Urothelium cell line (cell line): ENCODE measurements around the gene HSD17B12.

ENCODE experiments used
- DNase-seq: peaks from one replicate; pipeline ENCODE4 v3.0.0; 2011; ENCODE audit warnings: low spot score, mixed read lengths
- FAIRE-seq: peaks from 2 replicates; lab custom pipeline; 2011; peaks lifted over from hg19 to GRCh38; lab: Jason Lieb, UNC

HSD17B12 gene

DNA sequence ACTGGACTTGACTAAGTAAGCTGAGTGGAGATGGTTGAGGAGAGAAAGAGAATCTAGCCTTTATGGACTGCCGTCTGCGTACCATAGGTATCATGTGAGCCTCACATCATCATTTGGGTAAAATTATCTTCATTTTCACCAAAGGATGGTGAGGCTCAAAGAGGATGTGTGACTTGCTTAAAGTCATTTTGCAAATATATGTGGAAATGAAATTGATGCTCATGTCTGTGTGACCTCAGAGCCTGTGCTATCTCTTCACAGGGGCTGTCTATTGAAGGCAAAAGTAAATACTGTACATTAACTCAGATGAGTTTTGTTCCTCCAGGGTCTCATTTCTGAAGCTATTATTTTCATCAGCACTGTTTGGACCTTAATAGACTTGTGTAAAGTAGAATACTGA lies 116.8 kb downstream of the HSD17B12 start:
- FAIRE-seq (no peak), DNase-seq (no peak)

DNA sequence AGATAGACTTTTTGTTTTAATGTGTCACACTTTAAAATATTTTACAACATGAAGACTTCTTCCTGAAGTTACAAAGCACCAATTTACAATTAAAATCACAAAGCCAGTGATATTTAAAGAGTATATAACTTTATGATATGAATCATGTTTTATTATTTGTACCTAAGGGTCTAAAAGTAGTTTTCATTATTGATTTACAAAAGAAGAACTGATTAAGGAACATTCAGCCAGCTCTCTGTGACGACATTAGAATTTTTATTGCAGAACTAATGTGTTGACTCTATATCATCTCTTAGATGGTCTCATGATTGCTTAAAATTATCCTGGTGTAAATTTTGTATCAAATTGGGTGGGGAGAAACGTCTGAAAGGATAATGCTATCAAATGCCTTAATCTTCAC lies 117.3 kb downstream of the HSD17B12 start:
- FAIRE-seq (no peak), DNase-seq (no peak)

DNA sequence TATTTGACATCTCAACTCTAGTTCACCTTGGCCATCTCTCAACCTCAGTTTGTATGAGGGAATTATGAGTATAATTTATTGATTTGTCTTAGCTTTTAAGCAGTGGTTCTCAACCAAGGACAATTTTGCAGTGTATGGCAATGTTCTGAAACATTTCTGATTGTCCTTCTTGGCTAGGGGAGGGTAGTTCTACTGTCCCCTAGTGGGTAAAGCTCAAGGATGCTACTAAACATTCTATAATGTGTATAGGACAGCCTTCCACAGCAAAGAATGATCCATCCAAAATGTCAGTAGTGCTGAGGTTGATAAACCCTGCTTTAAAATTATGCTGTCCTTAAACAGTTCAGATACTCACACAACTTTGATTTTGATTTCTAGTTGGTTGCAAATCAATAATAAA lies 122.0 kb downstream of the HSD17B12 start:
- no peak for DNase-seq
- no peak for FAIRE-seq

DNA sequence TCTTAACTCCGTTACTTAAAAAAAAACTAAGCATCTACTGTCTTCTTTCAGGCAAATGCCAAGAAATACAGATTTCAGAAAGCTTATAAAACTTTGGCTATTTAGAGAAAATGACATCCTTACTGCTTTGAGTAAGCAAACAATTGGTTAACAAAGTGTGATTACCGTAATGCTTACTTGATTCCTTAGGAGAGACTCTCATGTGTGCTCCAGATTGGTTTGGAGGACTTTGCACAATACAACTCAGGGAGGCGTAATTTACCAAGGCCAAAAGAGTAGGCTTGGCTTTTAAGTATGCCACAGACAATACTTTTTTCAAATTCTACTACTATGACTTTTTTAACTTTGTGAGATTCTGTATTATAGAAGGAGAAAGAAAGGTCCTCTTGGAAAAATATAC lies 123.2 kb downstream of the HSD17B12 start:
- FAIRE-seq (no peak), DNase-seq (no peak)

DNA sequence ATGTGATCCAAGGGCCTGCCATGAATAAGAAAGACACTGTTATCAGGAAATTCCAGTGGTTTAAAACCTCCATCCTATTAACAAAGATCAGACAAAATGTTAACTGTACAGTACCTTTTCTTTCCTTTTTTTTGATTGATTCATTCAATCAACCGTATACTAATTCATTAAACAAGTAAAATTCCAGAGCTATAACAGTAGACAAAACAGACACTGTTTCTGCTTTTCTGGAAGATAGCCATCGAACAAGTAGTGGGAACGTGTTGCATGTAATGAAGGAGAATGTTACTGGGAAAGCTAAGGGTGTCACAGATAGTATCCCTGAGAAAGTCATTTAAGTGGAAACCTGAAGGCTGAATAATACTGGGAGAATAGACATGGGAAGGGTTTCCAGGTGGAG lies 126.4 kb downstream of the HSD17B12 start:
- DNase-seq (no peak), FAIRE-seq (no peak)

DNA sequence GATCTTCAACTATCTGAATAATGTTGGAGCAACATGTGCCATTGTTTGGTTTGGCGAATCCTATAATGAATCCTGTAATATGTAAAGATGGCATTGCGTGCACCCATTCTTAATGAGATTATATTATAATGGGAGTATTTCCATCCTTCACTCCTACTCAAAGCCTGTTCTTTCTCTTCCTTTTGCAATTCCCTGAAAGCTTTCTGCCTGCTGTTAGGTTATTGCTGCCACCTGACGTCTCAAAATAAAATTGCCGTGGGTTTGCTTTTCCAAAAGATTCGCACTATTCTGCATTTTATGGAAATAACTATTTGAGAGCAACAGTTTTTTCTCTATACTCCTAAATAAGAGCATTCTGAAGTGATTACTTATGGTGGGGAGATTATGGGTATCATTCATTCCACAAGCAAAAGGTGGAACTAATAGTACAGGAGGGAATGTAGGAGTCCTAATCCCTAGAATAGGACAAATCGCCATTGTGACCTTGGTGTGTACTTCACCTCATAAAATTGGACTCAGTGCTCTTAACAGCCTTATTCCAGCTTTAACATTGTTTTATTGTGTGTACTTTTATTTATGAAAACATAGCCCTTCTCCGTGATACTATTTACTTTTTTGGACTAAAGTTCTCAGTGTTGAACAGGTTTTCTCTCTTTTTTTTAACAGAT lies 130.5 kb downstream of the HSD17B12 start:
- no peak for FAIRE-seq
- DNase-seq = no peak

DNA sequence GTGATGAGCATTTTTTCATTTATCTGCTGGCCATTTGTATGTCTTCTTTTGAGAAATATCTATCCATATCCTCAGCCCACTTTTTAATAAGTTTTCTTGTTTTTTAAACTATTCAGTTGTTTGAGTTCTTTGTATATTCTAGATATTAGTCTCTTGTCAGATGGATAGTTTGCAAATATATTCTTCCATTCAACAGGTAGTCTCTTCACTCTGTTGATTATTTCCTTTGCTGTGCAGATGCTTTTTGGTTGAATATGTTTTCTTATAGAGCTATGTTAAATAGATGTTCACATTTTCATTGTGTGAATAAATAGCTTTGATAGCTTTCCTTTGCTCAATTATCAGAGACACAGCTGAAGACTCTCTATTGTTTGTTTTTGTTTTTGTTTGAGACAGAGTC lies 131.9 kb downstream of the HSD17B12 start:
- FAIRE-seq = no peak

DNA sequence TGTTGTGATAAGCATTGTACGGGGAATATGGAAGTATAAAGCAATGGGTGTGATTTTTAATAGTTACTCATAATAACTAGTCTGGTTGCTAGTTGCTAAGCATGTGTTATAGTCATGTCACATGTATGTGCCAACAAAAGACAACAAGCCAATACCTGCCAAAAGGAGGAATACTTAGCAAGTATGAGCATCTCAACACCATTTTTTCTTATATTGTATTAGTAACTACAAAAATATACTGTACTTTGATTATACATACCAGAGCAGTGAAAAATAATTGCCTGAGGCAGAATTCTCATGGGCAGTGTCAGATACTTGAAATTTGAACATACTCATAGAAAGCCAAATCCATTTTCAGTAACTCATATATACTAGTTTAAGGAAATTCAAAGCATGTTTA lies 137.7 kb downstream of the HSD17B12 start:
- FAIRE-seq (no peak), DNase-seq (no peak)

More for the DNA sequence above, 131.9 kb downstream of the HSD17B12 start:
- DNase-seq = no peak

DNA sequence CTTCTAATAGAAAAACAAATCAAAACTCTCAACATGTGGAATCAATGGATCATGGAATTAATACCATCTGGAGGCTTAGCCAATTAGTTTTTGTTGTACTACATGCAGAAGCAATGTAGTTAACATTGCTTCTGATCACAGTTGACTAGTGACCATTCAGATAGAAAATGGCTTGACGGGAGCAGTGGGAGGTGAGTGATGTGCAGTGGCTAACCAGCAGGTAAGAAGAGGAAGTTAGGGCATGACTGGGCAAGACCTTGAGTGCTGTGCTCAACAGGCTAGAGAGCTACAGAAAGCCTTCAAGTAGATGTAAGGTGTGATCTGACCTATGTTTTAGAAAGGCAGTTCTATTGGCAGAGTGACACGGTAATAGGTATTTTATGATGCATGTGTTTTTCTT lies 139.4 kb downstream of the HSD17B12 start:
- DNase-seq = no peak
- no peak for FAIRE-seq

DNA sequence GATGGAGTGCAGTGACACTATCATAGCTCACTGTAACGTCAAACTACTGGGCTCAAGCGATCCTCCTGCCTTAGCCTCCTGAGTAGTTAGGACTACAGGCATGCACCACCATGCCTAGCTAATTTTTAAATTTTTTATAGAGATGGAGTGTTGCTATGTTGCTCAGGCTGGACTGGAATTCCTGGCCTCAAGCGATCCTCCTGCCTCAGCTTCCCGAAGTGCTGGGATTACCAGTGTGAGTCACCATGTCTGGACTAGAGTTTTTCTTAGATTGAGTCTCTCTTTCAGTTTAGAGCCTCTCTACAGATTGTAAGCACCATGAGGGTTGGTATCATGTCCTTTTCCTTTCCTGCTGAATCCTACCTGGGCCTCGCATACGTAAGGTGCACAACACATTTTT lies 142.8 kb downstream of the HSD17B12 start:
- no peak for DNase-seq
- FAIRE-seq = no peak

DNA sequence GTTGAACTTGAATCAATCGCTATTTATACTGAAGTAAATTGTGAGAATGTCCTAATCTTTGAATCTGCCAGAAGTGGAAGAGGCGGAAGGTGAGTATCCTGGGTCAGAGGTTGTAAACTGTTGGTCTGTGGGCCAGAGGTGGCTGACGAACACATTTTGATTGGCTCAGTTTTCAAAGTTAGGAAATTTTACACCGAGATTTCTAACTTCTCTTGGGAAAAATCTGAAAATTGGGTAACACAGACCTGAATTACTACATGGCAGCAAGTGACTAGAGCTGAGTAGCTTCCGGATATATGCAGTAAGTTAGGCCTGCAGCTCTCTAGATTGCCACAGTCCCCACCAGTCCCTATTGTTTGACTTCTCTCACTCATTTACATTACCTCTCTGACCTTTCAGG lies 143.3 kb downstream of the HSD17B12 start:
- DNase-seq = no peak
- FAIRE-seq = no peak

DNA sequence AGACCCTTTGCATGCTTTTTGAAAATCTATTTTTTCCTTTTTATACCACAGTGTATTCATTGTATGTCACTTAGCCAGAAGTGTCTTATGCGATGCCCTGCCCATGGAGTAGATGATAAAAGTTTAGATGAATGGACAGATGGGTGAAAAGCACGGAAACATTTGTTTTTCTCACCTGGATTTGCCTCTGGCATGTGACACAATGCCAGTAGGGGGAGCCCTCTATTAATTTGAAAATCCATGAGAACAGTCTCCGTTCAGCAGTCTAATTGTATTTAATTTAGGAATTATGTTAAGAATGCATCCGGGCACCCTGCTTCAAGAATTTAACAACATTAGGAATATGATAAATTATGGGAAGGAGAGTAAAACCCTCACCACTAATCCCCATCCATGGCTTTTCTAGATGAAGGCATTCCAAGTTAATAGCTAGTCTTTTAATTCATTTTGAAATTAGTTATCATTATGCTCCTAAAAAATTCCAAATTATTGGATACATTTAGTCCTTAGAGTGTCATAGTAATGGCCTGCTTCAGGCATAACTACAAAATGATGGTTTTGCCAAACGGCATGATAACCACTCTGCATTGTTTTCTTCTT lies 144.8 kb downstream of the HSD17B12 start:
- DNase-seq (peak; percentile 32), FAIRE-seq (no peak)

DNA sequence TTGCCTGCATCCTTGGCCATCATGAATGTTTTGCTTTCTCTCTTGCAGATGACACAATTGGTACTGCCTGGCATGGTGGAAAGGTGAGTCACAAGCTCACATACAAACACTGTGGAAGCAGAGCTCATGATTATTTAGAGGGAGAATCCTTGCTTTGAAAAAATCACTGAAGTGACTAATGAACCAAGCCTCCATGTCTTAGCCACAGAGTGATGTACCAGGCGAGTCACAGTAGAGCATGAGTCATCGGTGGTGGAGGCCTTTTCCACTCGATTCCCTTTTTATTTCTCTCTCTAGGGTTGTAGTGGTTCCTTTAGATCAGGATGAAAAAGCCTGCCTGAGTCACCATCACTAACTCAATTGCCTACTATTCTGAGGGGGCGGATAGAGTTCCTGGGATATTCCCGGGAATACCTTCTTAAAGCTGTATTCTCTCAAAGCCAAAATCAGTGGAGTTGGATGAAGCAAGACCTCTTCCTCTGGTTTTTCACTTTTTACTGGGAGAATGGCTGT lies 150.4 kb downstream of the HSD17B12 start:
- DNase-seq = peak; percentile 89

DNA sequence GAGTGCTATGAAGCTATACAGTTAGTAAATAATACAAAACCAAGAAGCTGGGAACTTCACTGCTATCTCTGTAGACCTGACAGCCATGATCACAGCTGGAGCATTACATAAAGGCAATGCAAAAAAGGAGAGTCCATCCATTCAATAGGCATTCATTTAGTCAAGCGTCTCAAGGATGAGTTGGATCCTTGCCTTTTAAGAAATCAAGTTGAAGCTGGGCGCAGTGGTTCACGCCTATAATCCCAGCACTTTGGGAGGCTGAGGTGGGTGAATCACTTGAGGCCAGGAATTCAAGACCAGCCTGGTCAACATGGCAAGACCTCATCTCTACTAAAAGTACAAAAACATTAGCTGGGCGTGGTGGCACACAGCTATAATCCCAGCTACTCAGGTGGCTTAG lies 152.0 kb downstream of the HSD17B12 start:
- FAIRE-seq (no peak), DNase-seq (no peak)

More for the DNA sequence above, 150.4 kb downstream of the HSD17B12 start:
- peak; percentile 90 for FAIRE-seq

DNA sequence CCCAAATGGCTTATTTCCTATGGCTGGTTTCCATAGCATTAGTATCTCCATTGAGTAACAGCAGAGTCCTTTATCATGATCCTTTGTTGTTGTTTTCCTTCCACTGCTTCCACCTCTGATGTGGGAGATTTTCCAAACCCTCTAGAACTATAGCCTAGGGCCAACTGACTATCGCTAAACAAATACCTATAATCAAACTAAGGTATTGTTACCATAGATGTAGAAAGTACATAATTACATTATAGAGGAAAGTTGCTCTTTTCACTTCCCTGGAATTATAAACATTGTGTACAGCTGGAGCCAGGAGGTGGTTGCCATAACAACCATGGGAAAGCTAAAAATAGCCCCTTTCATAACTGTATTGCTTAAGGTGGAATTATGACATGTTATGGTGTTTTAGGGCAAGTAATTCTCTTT lies 153.1 kb downstream of the HSD17B12 start:
- FAIRE-seq = no peak
- no peak for DNase-seq

DNA sequence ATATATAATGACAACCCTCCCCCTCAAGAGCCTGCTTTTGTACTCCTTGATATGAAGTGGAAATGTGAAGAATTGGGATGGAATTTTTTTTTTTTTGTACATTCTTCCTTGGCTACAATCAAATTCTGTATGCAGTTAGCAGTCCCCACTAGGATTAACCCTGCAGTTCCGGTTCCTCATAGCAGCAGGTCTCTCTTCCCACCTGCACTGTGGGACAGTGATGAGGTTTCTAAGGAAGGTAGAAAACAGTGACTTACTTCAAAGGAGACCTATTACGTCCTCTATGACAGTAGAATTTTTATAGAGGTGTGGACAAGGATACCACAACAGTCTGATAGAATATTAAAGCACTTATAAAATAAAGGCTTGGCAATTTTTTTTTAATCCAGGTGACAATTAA lies 153.7 kb downstream of the HSD17B12 start:
- FAIRE-seq (no peak), DNase-seq (no peak)

DNA sequence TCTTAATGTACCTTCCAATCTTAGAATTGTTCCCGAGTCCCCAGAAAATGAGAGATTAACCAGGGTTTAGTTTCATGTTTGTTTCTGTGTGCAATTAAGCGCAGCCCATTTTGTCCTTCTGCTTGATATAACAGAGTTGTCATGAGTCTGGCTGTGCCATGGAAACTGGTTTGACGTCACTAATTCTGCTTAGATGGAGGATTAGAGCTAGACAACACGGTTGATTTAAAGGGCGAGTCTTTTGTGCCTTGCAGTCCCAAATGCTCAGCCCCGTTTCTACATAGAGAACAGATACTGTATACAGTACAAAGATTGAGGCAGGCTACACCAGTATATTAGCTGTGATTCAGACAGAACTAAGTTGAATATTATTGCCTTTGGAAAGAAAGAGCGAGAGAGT lies 154.6 kb downstream of the HSD17B12 start:
- DNase-seq (no peak), FAIRE-seq (no peak)

DNA sequence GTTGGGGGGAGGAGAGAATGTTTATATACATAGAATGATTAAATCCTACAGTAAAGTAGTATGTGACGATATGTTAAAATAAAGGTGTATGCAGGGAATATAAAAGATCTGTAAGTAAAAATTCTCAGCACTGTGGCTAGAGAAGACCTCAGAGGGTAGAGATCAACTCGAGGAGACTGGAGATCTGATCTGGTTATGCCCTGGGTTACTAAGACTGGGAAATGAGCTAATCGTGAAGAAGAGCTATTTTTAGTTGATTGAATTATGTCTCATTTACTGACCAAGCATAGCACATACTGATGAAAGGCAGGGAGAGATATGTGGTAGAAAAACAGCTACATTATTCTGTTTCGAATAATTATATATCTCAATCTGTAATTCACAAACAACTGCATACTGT lies 157.3 kb downstream of the HSD17B12 start:
- FAIRE-seq (no peak), DNase-seq (no peak)

DNA sequence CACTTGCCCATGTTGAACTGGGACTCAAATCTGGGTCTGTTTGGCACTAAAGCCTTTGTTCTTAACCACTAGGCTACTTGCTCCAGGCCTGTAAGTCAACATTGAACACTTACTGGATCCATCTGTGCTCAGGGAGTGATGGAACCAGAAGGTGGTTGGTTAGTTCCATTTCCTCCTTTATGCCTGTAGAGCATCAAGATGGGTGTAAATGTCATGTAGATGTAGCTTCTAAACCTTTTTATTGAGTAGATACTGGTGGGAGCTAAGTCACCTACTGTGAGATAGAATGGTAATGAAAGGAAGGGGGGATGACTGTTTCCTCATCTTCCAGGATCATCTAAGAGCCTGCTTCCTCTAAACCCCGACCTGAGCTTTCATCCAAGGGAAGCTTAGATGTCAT lies 161.5 kb downstream of the HSD17B12 start:
- FAIRE-seq = no peak

DNA sequence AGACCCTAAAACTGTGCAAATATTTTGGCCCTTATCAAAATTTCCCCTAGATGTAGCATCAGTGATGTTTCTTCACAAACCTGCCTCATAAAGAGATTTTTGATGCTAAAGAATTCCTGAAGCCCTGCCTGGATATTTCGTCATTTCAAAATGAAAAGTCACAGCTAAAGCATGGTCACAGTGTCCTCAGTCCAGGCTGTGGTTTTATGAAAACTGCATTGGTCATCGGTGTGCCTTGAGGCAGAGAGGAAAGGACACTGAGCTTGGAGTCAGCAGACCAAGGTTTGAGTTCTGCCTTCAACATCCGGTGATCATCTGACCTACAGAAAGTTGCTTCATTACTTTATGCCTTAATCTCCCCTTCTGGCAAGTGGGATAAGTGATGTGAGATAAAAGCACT lies 165.3 kb downstream of the HSD17B12 start:
- DNase-seq = no peak
- FAIRE-seq = no peak

More for the DNA sequence above, 161.5 kb downstream of the HSD17B12 start:
- DNase-seq = no peak

DNA sequence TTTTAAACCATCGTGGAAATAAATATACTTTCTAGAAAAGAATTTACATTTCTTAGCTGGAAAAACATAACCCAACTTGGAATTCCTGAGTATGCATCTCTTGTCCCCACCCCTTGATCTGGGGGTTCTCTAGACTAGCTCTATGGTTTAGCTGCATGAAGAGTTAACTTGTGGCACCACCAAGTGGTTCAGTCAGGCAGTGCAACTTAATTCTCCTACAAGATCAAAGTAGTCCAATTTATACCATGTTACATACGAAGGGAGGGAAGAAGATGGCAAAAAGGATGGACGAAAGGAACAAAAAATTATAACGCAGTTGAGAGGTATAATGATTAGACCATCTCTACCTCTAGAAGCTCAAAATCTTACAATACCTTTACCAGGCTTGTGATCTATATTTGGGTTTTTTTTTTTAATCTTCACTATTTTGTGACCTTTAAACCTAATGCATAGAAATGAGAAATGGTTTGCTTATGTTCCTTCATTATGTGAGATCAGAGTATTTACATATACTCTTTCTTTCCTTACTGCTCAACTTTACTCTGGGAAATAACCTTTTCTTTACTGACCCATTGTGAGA lies 171.6 kb downstream of the HSD17B12 start:
- DNase-seq = peak; percentile 52

DNA sequence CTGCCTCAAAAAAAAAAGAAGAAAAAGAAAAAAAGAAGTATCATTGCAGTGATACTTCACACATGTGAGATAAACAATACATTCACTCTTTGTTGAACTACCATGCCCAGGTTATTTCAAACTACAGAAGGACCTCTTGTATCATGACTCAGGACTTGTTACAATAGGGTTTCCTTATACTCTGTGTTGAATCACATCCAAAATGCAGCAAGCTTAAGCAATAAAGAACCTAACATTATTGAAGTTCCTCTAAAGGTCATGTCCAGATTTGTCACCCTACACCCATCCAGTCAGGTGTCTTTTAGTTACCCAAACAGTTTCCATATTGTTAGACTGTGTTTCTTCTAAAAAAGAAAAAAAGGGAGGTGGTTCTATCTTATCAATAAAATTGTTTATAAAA lies 173.2 kb downstream of the HSD17B12 start:
- no peak for FAIRE-seq
- DNase-seq = no peak

More for the DNA sequence above, 171.6 kb downstream of the HSD17B12 start:
- FAIRE-seq = no peak
